Neuronal stem cell (in vitro differentiated cells): ENCODE measurements around the gene OGT.

Experiments
- DNase-seq: peaks from one replicate; pipeline ENCODE4 v3.0.0-alpha.2; 2013; ENCODE audit warnings: low spot score
- H2AFZ ChIP-seq: one replicate; pipeline ENCODE4 v1.6.1; 2013; ENCODE audit warnings: mild to moderate bottlenecking, low read length, inconsistent platforms
- H2AK5ac ChIP-seq: 2 replicates; pipeline ENCODE4 v1.6.1; 2013; ENCODE audit warnings: low read depth, mild to moderate bottlenecking, inconsistent platforms, low read length, moderate library complexity, mixed read lengths
- H2BK120ac ChIP-seq: 2 replicates; pipeline ENCODE4 v1.6.1; 2013; ENCODE audit warnings: low read depth, mild to moderate bottlenecking, inconsistent platforms, low read length, moderate library complexity, mixed read lengths
- H2BK12ac ChIP-seq: one replicate; pipeline ENCODE4 v1.6.1; 2013; ENCODE audit warnings: low read length, inconsistent platforms
- H2BK15ac ChIP-seq: 2 replicates; pipeline ENCODE4 v1.6.1; 2013; ENCODE audit warnings: mild to moderate bottlenecking, low read length, inconsistent platforms, mixed read lengths
- H2BK5ac ChIP-seq: one replicate; pipeline ENCODE4 v1.6.1; 2013; ENCODE audit warnings: inconsistent platforms, mild to moderate bottlenecking, low read length, moderate library complexity
- H3K14ac ChIP-seq: one replicate; pipeline ENCODE4 v1.6.1; 2013; ENCODE audit warnings: low read length, inconsistent platforms
- H3K18ac ChIP-seq: 2 replicates; pipeline ENCODE4 v1.6.1; 2013; ENCODE audit warnings: low read length, inconsistent platforms
- H3K23ac ChIP-seq: 2 replicates; pipeline ENCODE4 v1.6.1; 2013; ENCODE audit warnings: low read depth, mild to moderate bottlenecking, mixed read lengths, low read length, inconsistent platforms; ENCODE audit not compliant: poor library complexity
- H3K27ac ChIP-seq: replicated peaks from 3 replicates; pipeline ENCODE4 v1.5.1; 2013; ENCODE audit warnings: low read length, inconsistent platforms
- H3K27me3 ChIP-seq, 3 experiments: 2 replicates each; pipeline ENCODE4 v1.6.1; 2013; ENCODE audit warnings: low read length in 3 of 3, mild to moderate bottlenecking in 2 of 3, inconsistent platforms in 1 of 3, low read depth in 1 of 3, mixed read lengths in 1 of 3, moderate library complexity in 1 of 3; ENCODE audit not compliant: control insufficient read depth in 3 of 3, insufficient read depth in 3 of 3
- H3K36me3 ChIP-seq, 2 donors: replicated peaks in 1 of 2; 2 replicates each; pipeline ENCODE4 v1.6.1; 2013; ENCODE audit warnings: low read length in 2 of 2; ENCODE audit not compliant: control insufficient read depth in 2 of 2, insufficient read depth in 2 of 2
- H3K4ac ChIP-seq: 2 replicates; pipeline ENCODE4 v1.6.1; 2013; ENCODE audit warnings: inconsistent platforms, mild to moderate bottlenecking, low read length, moderate library complexity
- H3K4me1 ChIP-seq, 2 donors: 1 replicate in 1 of 2; 2 replicates in 1 of 2; pipeline ENCODE4 v1.6.1; 2013; ENCODE audit warnings: low read length in 2 of 2, low read depth in 1 of 2; ENCODE audit not compliant: control insufficient read depth in 2 of 2, insufficient read depth in 1 of 2
- H3K4me2 ChIP-seq: one replicate; pipeline ENCODE4 v1.6.1; 2013; ENCODE audit warnings: mild to moderate bottlenecking, low read length, inconsistent platforms; ENCODE audit not compliant: insufficient read depth, poor library complexity, severe bottlenecking
- H3K4me3 ChIP-seq, 2 donors: 2 replicates each; pipeline ENCODE4 v1.5.1; 2013; ENCODE audit warnings: low read length in 2 of 2, mild to moderate bottlenecking in 2 of 2, inconsistent platforms in 1 of 2, moderate library complexity in 1 of 2
- H3K79me1 ChIP-seq: one replicate; pipeline ENCODE4 v1.6.1; 2013; ENCODE audit warnings: low read depth, mild to moderate bottlenecking, inconsistent platforms, low read length, moderate library complexity
- H3K9ac ChIP-seq: one replicate; pipeline ENCODE4 v1.6.1; 2013; ENCODE audit warnings: mild to moderate bottlenecking, low read depth, low read length, inconsistent platforms; ENCODE audit not compliant: poor library complexity
- H3K9me3 ChIP-seq, 2 donors: replicated peaks in 1 of 2; 2 replicates each; pipeline versions ENCODE3 to v1.6.1; 2013; ENCODE audit warnings: low read length in 2 of 2, mild to moderate bottlenecking in 2 of 2, inconsistent platforms in 1 of 2, low read depth in 1 of 2, mixed read lengths in 1 of 2, moderate library complexity in 1 of 2; ENCODE audit not compliant: control insufficient read depth in 2 of 2, insufficient read depth in 1 of 2
- H4K8ac ChIP-seq: one replicate; pipeline ENCODE4 v1.6.1; 2013; ENCODE audit warnings: low read depth, mild to moderate bottlenecking, inconsistent platforms, low read length, moderate library complexity
- H4K91ac ChIP-seq: one replicate; pipeline ENCODE4 v1.6.1; 2013; ENCODE audit warnings: low read length, low read depth, mild to moderate bottlenecking, inconsistent platforms; ENCODE audit not compliant: poor library complexity
- WGBS, 2 donors: extraction: QIAGEN DNeasy Blood & Tissue Kit; methylation state at CpG; one replicate each; pipeline ENCODE4 v1.1.7; 2013; ENCODE audit warnings: missing lambda C conversion rate in 2 of 2, mixed read lengths in 1 of 2; ENCODE audit not compliant: insufficient read length in 2 of 2, insufficient replicate concordance in 1 of 2; ENCODE audit errors: extremely low coverage in 2 of 2; 5-methylcytosine and 5-hydroxymethylcytosine counted together

OGT gene

GRCh38 chrX:71547339-71547738 is 14.4 kb downstream of the OGT start:
- Histone ChIP-seq H2BK15ac (no peak overlapping the region), H3K18ac (no peak overlapping the region), H3K27ac (no peak overlapping the region), H2BK12ac (no peak overlapping the region), H3K36me3 (peaks cover 15 to 90% of the 10 kb centered on the region in 2 donors), H2AFZ (no peak overlapping the region), H3K4me1 (no peaks in the 10 kb centered on the region), H2BK5ac (no peak overlapping the region), H3K27me3 (no peaks in the 10 kb centered on the region), H3K4me2 (no peak overlapping the region), H3K23ac (no peak overlapping the region), H2BK120ac (no peak overlapping the region), H4K91ac (no peak overlapping the region), H3K4ac (no peak overlapping the region), H2AK5ac (no peak overlapping the region), H3K79me1 (no peaks in the 10 kb centered on the region), H3K9ac (no peak overlapping the region), H3K14ac (no peak overlapping the region), H4K8ac (no peak overlapping the region), H3K9me3 (no peaks in the 10 kb centered on the region), H3K4me3 (no peak overlapping the region)
- DNase-seq: no peak
- WGBS, 2 donors: no CpG with 5 or more reads among the region's 7 CpGs

- H4K91ac ChIP-seq: no peak overlapping the region
- no peak overlapping the region for H3K14ac ChIP-seq
- WGBS, 2 donors: no CpG with 5 or more reads among the region's 1 CpG
- no peak overlapping the region for H2BK12ac ChIP-seq
- no peaks in the 10 kb centered on the region for H3K9me3 ChIP-seq
- H4K8ac ChIP-seq: no peak overlapping the region
- H3K36me3 ChIP-seq: peaks cover 15 to 92% of the 10 kb centered on the region in 2 donors
- H3K4ac ChIP-seq: no peak overlapping the region
- H3K4me3 ChIP-seq: no peak overlapping the region
- no peak overlapping the region for H2BK15ac ChIP-seq
- H3K23ac ChIP-seq: no peak overlapping the region
- no peaks in the 10 kb centered on the region for H3K79me1 ChIP-seq
- H3K27ac ChIP-seq: no peak overlapping the region
- H3K9ac ChIP-seq: no peak overlapping the region
- no peak for DNase-seq
- H2BK5ac ChIP-seq: no peak overlapping the region
- no peak overlapping the region for H2AK5ac ChIP-seq
- no peak overlapping the region for H2BK120ac ChIP-seq
- H3K4me1 ChIP-seq: no peaks in the 10 kb centered on the region
- H3K18ac ChIP-seq: no peak overlapping the region
- no peak overlapping the region for H3K4me2 ChIP-seq
- H2AFZ ChIP-seq: no peak overlapping the region
- no peaks in the 10 kb centered on the region for H3K27me3 ChIP-seq
These were observed 17.1 kb downstream of the OGT start for GRCh38 chrX:71549986-71550385.

GRCh38 chrX:71550578-71550977 is 17.7 kb downstream of the OGT start:
- no peak overlapping the region for H2AK5ac ChIP-seq
- H3K23ac ChIP-seq: no peak overlapping the region
- H3K36me3 ChIP-seq: peaks cover 15 to 92% of the 10 kb centered on the region in 2 donors
- H2BK12ac ChIP-seq: no peak overlapping the region
- H3K27me3 ChIP-seq: no peaks in the 10 kb centered on the region
- no peak overlapping the region for H3K27ac ChIP-seq
- H4K91ac ChIP-seq: no peak overlapping the region
- no peak overlapping the region for H3K4me2 ChIP-seq
- no peak overlapping the region for H2BK15ac ChIP-seq
- H3K9ac ChIP-seq: no peak overlapping the region
- WGBS, 2 donors: no CpG with 5 or more reads among the region's 3 CpGs
- H3K9me3 ChIP-seq: no peaks in the 10 kb centered on the region
- H3K79me1 ChIP-seq: no peaks in the 10 kb centered on the region
- H4K8ac ChIP-seq: no peak overlapping the region
- no peak overlapping the region for H3K18ac ChIP-seq
- no peak for DNase-seq
- H3K4me1 ChIP-seq: no peaks in the 10 kb centered on the region
- H3K4ac ChIP-seq: no peak overlapping the region
- H2AFZ ChIP-seq: no peak overlapping the region
- no peak overlapping the region for H3K4me3 ChIP-seq
- no peak overlapping the region for H2BK5ac ChIP-seq
- no peak overlapping the region for H2BK120ac ChIP-seq
- no peak overlapping the region for H3K14ac ChIP-seq

- Histone ChIP-seq H3K27me3 (no peaks in the 10 kb centered on the region), H3K9me3 (no peaks in the 10 kb centered on the region), H2AK5ac (no peak overlapping the region), H3K36me3 (peaks cover 12 to 90% of the 10 kb centered on the region in 2 donors), H3K4me2 (no peak overlapping the region), H3K14ac (no peak overlapping the region), H3K9ac (no peak overlapping the region), H4K8ac (no peak overlapping the region), H2BK120ac (no peak overlapping the region), H3K4ac (no peak overlapping the region), H3K79me1 (no peaks in the 10 kb centered on the region), H2AFZ (no peak overlapping the region), H2BK15ac (no peak overlapping the region), H4K91ac (no peak overlapping the region), H2BK5ac (no peak overlapping the region), H3K23ac (no peak overlapping the region), H2BK12ac (no peak overlapping the region), H3K27ac (no peak overlapping the region), H3K4me3 (no peak overlapping the region), H3K18ac (no peak overlapping the region), H3K4me1 (no peaks in the 10 kb centered on the region)
- no peak for DNase-seq
- no CpG with 5 or more reads among the region's 3 CpGs for WGBS, 2 donors
These were observed 23.1 kb downstream of the OGT start for GRCh38 chrX:71556036-71556435.
